ENCODE measurements around the gene PACRG.

- no peak for TF ChIP-seq POLR2A (IDR thresholded peaks at IDR 0.05; ENCODE audit: low read depth, low read length)
- TF ChIP-seq TAF1 (IDR thresholded peaks at IDR 0.05; ENCODE audit: borderline replicate concordance, low read depth, low read length) = no peak
- TF ChIP-seq POLR2AphosphoS5 (IDR thresholded peaks at IDR 0.05; ENCODE audit: low read depth, low read length) = no peak
Measured at GRCh38 chr6:163341224-163342061, 613.7 kb downstream of the PACRG start.

All from GM12892 (cell line).